ENCODE results near the gene SVOP. TPM values are rescaled to one million over a fixed set of nuclear protein-coding genes. Genes with fewer than 3 reads are reported as not detected.

The SVOP gene
- total and polyA plus RNA-seq, 2 donors (not counting 1 experiment from before 2014, with no cell fraction given): not detected

DNA sequence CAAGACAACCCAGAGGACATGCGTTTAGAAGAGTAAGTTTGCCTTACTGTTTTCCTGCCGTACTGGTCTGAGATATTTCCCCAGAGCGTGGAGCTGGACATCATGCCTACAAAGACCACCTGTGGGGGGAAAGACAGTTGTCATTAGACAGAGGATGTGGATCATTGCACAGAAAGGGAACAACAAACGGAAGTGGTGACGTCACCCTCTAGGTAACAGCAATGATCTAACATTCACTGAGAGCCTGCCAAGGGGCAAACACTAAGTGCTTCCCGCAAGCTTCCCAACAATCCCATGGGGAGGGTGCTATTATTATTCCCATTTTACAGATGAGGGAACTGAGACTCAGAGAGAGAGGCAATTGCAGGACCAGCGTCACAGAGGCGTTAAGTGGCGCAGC is 48.5 kb downstream of the SVOP start:
- no peak overlapping the region for H3K9ac ChIP-seq (ENCODE audit: insufficient read depth, low read length)
- no peaks in the 10 kb centered on the region for H4K20me1 ChIP-seq (ENCODE audit: control insufficient read depth, extremely low read depth, insufficient read depth, low read length)
- no peaks in the 10 kb centered on the region for H3K36me3 ChIP-seq (ENCODE audit: control insufficient read depth, insufficient read depth, low read length)
- no peaks in the 10 kb centered on the region for H3K27me3 ChIP-seq (ENCODE audit: control insufficient read depth, insufficient read depth, low read length)
- no peaks in the 10 kb centered on the region for H3K9me3 ChIP-seq (ENCODE audit: control insufficient read depth, insufficient read depth, low read depth, low read length)
- no peaks in the 10 kb centered on the region for H3K79me2 ChIP-seq (ENCODE audit: control insufficient read depth, insufficient read depth, low read length)
- TF ChIP-seq, protein P1, sequence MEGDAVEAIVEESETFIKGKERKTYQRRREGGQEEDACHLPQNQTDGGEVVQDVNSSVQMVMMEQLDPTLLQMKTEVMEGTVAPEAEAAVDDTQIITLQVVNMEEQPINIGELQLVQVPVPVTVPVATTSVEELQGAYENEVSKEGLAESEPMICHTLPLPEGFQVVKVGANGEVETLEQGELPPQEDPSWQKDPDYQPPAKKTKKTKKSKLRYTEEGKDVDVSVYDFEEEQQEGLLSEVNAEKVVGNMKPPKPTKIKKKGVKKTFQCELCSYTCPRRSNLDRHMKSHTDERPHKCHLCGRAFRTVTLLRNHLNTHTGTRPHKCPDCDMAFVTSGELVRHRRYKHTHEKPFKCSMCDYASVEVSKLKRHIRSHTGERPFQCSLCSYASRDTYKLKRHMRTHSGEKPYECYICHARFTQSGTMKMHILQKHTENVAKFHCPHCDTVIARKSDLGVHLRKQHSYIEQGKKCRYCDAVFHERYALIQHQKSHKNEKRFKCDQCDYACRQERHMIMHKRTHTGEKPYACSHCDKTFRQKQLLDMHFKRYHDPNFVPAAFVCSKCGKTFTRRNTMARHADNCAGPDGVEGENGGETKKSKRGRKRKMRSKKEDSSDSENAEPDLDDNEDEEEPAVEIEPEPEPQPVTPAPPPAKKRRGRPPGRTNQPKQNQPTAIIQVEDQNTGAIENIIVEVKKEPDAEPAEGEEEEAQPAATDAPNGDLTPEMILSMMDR (conservative IDR thresholded peaks at IDR 0.05 in 1 of 2, IDR thresholded peaks at IDR 0.05 in 1 of 2; ENCODE audit: low read depth in 1 of 2, low read length in 2 of 2): no peak
- no peak for TF ChIP-seq EZH2 (IDR thresholded peaks at IDR 0.05; ENCODE audit: low read length, missing control alignments)
- no peak for DNase-seq (ENCODE audit: low read depth in 2 of 2)
- no peak overlapping the region for H2AFZ ChIP-seq (ENCODE audit: low read length)
- no peaks in the 10 kb centered on the region for H3K4me1 ChIP-seq (ENCODE audit: control insufficient read depth, extremely low read depth, insufficient read depth, low read length)
- no peak overlapping the region for H3K27ac ChIP-seq (ENCODE audit: insufficient read depth, low read length)
- H3K4me2 ChIP-seq (ENCODE audit: extremely low read depth, insufficient read depth, low read length): no peak overlapping the region
- H3K4me3 ChIP-seq (replicated peaks in 1 of 4; ENCODE audit: control extremely low read depth in 1 of 4, insufficient read depth in 1 of 4, low read depth in 3 of 4, low read length in 4 of 4): no peak overlapping the region

DNA sequence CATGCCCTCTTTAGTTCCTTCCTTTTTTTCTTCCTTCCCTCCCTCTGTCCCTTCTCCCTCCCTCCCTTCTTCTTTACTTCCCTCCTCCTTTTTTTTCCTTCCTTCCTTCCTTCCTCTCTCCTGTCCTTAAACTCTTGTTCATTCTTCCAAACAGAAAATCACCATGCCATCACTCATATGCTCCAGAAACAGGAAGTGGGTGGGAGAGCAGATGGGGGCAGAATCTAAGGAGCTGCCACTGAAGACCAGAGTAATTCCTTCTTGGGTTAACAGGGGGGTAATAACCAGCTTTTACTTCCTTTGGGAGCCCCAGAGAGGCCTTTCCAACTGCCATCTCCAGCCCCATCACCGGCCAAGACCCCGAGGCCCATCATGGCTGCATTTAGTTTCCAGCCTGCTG is 51.2 kb downstream of the SVOP start:
- no peak overlapping the region for H3K4me3 ChIP-seq (replicated peaks in 1 of 4; ENCODE audit: control extremely low read depth in 1 of 4, insufficient read depth in 1 of 4, low read depth in 3 of 4, low read length in 4 of 4)
- H3K4me1 ChIP-seq (ENCODE audit: control insufficient read depth, extremely low read depth, insufficient read depth, low read length): no peaks in the 10 kb centered on the region
- H4K20me1 ChIP-seq (ENCODE audit: control insufficient read depth, extremely low read depth, insufficient read depth, low read length): no peaks in the 10 kb centered on the region
- H3K79me2 ChIP-seq (ENCODE audit: control insufficient read depth, insufficient read depth, low read length): no peaks in the 10 kb centered on the region
- no peak overlapping the region for H3K27ac ChIP-seq (ENCODE audit: insufficient read depth, low read length)
- no peaks in the 10 kb centered on the region for H3K9me3 ChIP-seq (ENCODE audit: control insufficient read depth, insufficient read depth, low read depth, low read length)
- TF ChIP-seq, protein P1 (conservative IDR thresholded peaks at IDR 0.05 in 1 of 2, IDR thresholded peaks at IDR 0.05 in 1 of 2; ENCODE audit: low read depth in 1 of 2, low read length in 2 of 2): no peak
- no peak for TF ChIP-seq EZH2 (IDR thresholded peaks at IDR 0.05; ENCODE audit: low read length, missing control alignments)
- no peak overlapping the region for H3K4me2 ChIP-seq (ENCODE audit: extremely low read depth, insufficient read depth, low read length)
- H3K36me3 ChIP-seq (ENCODE audit: control insufficient read depth, insufficient read depth, low read length): no peaks in the 10 kb centered on the region
- no peak overlapping the region for H2AFZ ChIP-seq (ENCODE audit: low read length)
- no peak for DNase-seq (ENCODE audit: low read depth in 2 of 2)
- H3K27me3 ChIP-seq (ENCODE audit: control insufficient read depth, insufficient read depth, low read length): no peaks in the 10 kb centered on the region
- no peak overlapping the region for H3K9ac ChIP-seq (ENCODE audit: insufficient read depth, low read length)

DNA sequence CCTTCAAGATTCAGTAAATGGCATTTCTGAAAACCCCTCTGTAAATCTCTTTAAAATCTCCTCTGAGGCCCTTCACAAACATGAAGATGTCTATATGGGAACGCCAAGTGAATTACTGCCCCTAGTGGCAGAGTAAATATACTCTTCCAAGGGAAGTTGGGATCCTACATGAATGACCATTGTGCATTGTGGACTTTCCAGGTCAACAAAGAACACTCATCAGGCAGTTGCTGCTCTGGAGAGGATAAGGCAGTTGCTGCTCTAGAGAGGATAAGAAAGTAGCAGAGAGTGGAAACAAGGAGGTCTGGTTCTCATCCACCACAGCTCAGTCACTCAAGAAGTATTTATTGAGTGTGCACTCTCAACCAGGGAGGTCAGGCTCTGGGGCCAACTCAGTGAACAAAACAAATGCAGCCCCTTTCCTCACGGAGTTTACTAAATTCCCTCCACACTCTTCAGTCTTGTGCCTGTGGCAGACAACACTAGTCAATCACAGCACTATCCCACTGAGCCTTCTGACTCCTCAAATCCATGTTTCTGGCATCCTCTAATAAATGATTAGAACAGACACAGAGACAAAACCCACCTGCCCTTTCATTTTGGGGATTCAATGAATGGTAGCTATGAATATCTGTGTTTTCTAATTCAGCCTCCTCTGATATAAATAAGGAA is 52.9 kb downstream of the SVOP start:
- Histone ChIP-seq H3K4me3 (replicated peaks in 1 of 4; ENCODE audit: control extremely low read depth in 1 of 4, insufficient read depth in 1 of 4, low read depth in 3 of 4, low read length in 4 of 4) (no peak overlapping the region), H3K4me2 (ENCODE audit: extremely low read depth, insufficient read depth, low read length) (no peak overlapping the region), H3K9me3 (ENCODE audit: control insufficient read depth, insufficient read depth, low read depth, low read length) (no peaks in the 10 kb centered on the region), H2AFZ (ENCODE audit: low read length) (no peak overlapping the region), H3K9ac (ENCODE audit: insufficient read depth, low read length) (no peak overlapping the region), H3K27ac (ENCODE audit: insufficient read depth, low read length) (no peak overlapping the region), H4K20me1 (ENCODE audit: control insufficient read depth, extremely low read depth, insufficient read depth, low read length) (no peaks in the 10 kb centered on the region), H3K36me3 (ENCODE audit: control insufficient read depth, insufficient read depth, low read length) (no peaks in the 10 kb centered on the region), H3K79me2 (ENCODE audit: control insufficient read depth, insufficient read depth, low read length) (no peaks in the 10 kb centered on the region), H3K4me1 (ENCODE audit: control insufficient read depth, extremely low read depth, insufficient read depth, low read length) (no peaks in the 10 kb centered on the region), H3K27me3 (ENCODE audit: control insufficient read depth, insufficient read depth, low read length) (no peaks in the 10 kb centered on the region)
- TF ChIP-seq, protein P1 (conservative IDR thresholded peaks at IDR 0.05 in 1 of 2, IDR thresholded peaks at IDR 0.05 in 1 of 2; ENCODE audit: low read depth in 1 of 2, low read length in 2 of 2): peak in 1 of 2 donors; percentile 32
- TF ChIP-seq EZH2 (IDR thresholded peaks at IDR 0.05; ENCODE audit: low read length, missing control alignments): no peak
- no peak for DNase-seq (ENCODE audit: low read depth in 2 of 2)
